GM18511 (cell line): ENCODE results near the gene BMAL1.
A peak's percentile ranks its signal among the peaks of the same experiment; 100 is the strongest.

Experiments
- ATAC-seq: cut with Tn5 transposase; IDR thresholded peaks from one replicate; pipeline ENCODE4 v1.9.1; 2021; ENCODE audit warnings: mild to moderate bottlenecking, moderate library complexity; ENCODE audit not compliant: unreplicated experiment

Gene BMAL1

DNA sequence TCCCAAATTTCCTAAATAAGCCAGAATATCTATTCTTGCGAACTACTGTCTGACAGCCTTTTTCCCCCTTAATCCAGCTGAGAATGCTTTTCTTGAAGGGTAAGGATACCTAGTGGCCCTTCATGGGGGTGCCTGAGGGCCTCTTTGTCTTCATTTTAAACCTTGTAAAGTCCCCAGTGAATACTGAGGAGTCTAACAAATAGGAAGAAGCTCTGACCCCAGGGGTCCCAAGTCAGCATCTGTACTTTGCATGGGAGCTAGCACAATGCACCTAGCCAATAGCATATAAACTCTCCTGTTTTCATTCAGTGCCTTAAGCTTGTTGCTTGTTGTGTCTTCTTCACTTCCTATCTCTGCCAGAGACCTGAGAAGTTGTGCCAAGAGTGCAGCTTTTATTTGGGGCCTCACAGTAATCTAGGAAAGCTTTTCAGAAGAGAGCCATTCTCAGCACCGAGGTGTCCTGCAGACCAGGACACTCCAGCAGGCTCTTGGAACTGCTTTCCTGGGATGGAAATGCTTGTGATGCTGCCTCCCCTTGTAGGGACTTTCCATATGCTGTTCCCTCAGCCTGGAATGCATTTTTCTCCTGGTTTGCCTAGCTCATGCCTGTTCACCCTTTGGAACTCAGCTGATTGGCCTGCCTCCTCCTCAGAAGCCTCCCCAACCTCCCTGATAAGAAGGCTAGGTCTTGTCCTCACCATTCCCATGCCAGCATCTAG lies 37.2 kb downstream of the BMAL1 start:
- no peak for ATAC-seq

DNA sequence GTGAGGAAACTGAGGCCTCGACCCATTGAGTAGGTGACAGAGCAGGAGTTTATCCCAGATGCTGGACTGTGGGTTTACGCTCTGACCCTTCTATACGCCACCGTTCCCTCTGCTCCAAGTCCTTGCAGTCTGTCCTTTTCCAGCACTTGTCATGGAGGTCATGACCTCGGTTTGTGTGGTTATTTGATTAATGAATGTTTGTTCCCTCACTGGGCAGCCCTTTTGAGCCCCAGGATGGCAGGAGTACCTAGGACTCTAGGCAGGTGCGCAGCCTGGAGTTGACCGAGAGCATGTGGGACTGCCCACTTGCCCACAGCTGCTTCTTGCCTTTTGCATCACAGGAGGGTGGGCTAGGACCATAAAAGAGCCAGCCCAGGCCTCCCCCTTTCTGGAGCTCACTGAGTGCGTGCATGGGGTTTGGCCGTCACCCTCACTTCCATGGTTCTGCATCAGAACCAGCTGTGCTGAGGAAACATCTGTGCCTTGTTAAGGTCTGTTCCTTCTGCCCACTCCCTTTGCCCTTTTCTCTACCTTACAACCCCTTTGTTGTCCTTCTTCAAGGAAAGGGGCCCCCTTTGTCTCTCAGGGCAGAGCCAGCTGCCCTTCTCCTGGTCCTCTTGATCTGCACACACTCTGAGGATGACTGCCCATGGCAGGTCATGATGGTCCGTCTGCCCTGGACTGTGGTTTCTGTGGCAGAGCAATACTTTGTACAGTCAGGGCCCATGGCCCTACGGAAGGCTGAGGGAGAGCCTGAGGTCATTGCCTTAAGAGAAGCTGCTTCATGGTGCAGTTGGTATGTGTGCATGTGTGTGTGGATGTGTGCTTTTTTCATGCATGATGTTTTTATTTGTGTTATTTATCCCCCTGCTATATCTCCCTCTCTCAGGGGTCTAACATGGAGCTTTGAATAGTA lies 38.2 kb downstream of the BMAL1 start:
- peak; percentile 12 for ATAC-seq

DNA sequence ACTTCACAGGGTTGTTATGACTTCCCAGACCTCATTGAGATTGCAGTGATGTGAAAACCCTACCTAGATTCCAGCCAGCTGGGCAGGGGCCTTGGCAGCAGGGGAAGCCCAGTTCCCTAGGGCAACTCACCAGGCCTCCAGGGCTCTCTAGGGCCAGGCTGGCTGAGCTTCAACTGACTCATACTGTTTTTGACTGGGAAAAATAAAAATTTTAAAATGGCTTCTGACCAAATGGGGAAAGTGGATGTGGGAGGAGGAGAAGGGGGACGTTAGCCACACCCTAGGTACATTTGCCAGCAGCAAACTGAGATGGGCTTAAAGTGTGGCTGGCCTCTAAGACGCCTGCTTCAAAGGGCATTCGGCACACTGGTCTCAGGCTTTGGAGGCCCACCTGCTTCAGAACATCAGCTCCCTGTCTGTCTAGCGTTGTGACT lies 39.0 kb downstream of the BMAL1 start:
- ATAC-seq: peak; percentile 39

DNA sequence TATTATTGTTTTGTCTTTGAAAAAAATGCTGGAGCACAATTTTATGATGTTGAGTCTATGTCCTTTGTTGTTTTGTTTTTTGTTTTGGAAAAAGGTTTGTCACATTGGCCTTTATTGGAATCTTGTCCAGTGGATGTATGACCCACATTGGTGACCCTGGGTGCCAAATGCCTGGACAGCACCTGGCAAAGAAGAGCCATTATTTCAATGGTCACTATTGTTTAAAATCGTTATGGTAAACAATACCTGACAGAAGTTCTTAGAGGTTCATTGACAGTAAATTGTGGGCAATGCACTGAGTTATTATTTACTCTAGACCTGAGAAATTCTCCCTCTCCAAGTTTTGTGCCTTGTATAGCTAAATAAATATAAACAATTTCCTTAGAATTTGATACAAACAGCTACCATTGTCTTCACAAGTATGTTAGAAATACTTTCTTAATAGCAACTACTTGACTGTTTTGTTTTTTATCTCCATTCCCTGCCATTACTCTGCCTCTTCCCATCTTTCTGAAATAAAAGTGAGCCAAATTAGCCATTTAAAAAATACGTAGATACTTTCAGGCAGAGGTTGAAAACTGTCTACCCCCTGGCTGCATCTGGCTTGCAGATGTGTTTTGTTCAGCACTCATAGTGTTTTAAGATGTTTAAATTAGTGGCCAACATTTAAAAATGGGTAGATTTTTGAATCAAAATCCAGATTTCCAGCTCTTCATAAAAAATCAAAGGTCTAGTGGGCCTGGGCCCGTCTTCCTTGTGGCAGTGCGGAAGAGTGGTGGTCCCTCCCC lies 39.9 kb downstream of the BMAL1 start:
- no peak for ATAC-seq

DNA sequence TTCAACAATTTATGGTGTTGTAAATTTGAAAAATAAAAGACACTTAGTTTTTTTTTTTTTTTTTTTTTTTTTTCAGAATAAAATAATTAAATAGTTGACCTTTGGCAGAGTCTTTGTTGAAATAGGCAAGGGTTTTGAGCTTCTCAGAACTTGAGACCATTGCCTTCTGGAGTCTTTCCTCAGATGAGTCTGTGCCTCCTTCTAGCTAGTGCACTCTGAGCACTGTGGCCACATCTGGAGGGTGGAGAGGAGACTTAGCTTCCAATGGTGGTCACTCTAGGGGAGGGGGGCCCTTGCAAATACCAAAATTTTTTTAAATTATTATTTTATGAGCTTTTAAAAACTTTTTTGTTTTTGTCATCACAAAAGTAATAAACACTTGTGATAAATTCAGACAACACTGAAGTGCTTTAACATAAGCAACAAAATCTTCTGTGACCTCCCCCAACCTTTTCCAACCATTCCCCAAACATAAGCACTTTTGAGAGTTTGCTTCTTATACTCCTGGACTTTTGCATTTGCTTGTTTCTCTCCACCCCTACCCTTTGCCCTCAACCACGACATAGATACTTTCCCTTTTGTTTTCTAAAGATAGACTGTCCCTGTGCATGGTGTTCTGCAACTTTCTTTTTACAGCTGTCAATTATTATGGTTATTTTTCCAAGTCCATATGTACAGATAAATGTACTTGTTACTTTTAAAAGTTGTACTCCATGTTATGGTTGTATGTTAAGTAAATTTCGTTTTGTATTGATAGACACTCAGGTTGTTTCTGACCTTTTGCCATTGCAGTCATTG lies 41.1 kb downstream of the BMAL1 start:
- peak; percentile 77 for ATAC-seq

DNA sequence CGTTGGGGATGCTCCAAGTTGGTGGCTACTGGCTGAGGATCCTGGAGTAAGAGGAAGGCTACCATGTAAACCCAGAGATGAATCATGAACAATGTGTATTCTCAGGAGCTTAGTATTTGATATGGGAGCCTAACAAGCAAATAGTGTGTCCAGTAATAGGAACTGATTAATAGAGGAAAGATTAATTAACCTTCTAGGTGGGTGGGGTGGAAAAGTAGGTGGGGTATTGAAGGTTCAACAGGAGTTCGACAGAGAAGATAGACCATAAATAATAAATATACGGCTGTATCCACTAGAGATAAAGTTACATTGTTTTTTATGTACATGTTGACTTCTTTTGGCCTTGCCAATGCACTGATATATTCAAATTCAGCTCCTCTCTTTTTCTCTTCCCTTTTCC lies 43.1 kb downstream of the BMAL1 start:
- ATAC-seq: no peak

DNA sequence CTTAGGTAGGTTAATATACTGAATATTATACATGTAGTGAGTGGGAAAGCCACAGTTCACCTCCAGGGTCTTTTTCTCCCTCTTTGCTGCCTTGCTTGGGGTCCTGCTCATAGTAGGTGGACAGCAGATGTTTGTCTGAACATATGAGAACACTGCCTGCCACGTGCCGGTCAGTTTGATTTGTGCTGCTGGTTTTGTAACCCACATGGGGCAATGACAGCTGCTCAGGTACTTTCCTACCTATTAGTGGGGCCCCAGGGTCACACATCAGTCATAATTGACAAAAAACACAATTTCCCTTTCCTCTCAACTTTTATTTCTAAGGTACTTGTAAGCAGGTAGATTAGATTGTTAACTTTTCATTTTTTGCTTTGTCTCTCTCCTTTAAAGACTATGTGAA lies 43.8 kb downstream of the BMAL1 start:
- ATAC-seq: no peak

DNA sequence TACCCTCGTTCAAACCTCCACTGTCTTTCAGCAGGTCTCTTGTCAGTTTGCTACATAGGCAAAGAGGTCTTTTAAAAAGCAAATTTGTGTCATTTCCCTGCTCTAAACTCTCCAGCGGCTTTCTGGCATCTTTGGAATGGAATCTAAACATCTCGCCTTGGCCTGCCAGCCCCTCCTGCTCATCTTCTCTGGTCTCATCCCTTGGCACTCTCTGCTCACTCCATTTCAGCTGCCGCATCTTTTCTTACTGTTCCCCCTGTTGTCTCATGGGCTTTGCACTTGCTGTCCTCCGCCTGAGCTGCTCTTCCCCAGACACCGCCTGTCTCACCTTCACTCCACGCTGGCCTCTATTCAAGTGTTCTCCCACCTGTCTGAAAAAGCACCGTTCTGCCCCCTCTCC lies 46.6 kb downstream of the BMAL1 start:
- ATAC-seq: no peak

DNA sequence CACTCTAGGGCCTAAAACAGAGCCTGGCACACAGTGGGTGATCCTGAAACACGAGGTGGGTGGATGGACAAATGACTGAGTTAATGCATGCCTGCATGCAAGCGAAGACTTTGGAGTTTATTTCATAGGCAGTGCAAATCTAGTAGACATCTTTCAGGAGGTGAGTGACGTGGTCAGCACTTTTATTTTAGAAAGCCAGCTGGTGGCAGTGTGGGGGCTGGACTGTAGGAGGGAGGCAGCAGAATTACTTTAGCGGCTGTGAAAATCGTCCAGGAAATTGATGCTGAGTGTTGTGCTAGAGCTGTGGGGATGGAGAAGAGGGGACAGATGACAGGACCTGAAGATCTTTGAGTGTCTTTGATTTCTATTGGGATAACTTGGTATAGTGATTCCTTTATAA lies 47.1 kb downstream of the BMAL1 start:
- no peak for ATAC-seq

DNA sequence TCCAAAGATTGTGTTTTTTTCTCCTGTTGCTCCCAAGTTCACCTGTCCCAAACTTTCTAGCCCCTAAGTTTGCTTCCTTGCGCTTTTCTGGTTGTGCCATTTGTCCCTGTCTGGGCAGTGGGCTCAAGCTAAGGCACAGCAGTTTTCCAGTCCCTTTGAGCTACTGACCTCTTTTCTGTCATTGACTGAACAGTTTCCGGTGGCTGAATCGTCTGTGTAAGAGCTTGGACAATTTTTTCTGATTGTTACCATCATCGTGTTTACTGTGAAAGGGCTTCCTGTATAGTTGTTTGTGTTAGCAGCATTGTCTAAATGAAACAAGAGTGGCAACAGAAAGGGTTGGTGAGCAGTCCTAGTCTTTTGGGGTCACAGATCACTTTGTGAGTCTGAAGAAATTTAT lies 49.8 kb downstream of the BMAL1 start:
- ATAC-seq: no peak

DNA sequence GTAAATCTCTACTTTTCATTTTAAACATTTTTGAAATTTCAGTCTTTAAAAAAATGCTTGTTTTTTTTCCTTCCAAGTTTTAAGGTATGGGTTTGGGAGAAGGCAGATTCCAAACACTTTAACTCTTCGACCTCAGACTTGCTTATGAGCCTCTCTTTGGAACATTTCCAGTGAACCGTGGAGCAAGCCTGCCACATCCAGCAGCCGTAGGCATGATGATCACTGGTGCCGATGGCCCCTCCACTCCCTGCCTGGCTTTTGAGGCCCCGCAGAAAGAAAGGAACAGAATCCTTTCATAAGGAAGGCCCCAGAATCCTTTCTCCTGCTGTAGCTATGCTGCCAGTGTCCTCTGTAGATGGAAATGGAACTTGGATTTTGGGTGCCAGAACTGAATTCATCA lies 50.7 kb downstream of the BMAL1 start:
- no peak for ATAC-seq

DNA sequence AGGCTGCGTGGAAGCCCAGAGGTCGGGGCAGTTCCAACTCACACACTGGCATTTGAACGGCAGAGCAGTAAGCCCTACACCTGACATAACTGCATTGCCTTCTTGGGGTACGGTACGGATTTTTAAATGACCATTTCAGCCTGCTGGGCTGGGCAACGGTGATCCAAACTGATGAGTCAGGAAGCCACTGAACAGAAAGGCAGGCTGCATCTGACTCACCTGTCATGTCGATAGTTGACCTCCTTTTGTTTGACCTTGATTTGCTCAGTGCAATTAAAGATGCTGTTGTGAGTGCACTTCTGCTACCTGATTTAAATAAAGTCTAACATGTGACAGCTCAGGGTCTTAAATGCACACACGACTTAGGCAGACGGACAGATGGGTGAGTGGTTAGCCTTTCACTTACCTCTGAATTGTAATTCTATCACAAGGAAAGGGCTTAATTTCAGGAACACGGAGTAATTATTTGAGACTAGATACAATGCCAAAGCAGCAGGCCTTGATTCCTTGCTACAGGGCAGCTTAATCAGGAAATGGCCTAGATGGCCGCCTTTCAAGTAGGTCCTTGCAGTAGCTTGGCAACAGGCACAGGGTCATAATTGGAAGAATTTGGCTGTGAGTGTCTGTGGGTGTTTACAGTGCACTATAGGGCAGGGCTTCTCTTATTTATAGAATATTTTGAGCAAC lies 52.2 kb downstream of the BMAL1 start:
- ATAC-seq: no peak

DNA sequence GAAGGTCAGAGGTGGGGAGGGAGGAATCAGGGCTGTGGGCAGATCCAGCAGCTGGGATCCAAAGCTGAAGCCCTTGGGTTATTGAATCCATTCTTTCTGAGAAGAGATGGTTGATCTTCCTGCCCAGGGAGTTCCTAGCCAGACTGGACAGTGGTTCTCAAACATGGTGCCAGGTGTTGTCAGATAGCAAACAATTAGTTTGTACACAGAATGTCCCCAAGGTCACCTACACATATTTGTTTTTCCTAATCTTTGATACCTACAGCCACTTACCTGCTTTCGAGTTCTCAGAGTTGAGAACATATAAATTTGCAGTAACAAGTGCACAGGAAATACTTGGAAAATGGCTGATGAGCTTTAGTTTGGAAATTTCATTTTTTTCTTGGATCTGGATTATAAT lies 54.5 kb downstream of the BMAL1 start:
- ATAC-seq: no peak

DNA sequence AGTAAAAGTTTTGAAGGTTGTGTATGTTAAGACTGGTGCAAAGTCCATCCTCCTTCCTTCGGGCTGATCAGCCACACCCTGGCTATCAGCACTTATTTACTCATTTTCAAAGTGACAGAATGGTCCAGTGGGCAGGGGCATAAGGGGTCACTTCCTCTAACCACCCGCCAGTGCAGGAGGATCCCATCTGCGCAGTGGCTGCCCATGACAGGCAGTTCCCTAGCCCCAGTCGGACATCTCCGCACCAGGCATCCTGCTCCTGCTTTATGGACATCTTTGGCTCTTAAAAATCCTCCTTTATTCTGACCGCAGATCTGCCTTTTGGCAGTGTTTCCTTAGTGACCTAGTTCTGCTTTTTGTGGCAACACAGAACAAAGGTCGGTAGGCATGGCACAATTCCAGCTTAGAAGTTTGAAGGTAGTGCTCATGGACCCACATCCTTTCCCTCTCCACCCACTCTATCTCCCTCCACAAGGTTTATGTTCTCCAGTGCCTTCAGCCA lies 55.9 kb downstream of the BMAL1 start:
- peak; percentile 54 for ATAC-seq

DNA sequence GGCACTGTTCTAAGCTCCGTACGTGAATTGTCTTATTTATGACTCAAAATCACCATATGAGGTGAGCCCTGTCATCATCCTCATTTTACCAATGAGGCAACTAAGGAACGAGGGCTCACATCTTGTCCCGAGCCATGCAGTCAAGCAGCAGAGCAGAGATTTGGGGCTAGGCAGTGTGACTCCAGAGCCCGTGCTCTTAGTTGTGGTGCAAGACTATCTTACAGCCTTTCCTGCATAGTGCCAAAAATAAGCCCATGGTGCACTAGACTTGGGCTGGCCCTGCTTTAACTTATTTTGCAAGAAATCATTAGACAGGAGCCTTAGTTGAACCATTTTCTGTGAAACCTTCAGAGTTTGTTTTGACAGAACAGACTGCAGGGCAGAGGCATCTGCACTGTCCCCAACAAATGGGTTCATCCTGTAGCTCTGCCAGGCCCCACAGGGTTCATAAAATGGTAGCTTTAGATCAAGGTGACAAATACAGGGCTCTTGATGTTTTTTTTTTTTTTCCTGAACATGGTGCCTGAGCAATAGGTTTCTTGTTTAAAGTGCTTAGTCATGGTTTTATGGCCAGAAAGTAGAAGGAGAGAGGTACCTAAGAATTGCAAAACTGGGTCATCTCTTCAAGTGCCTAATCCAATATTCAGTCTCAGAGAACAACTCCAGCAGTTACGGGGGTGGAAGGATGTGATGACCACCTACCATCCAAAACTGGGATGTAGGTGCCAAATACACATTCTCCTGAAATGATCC lies 56.6 kb downstream of the BMAL1 start:
- ATAC-seq: no peak

DNA sequence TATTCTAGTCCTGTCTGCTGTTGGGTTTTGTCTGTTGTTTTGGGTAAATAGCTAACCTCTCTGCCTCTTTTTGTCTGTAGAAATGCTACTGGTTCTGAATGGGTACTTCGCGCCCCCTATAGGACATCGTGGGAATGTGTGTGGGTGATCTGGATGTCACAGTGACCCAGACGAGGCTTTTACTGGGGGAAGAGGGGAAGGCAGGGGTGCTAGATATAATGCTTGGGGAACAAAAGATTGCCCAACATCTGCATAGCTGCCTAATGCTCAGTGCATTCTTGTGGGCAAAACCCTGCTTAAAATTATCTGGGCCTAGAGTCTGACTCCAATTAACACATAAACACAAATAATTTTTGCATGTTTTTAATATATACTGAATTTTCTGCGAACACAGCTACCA lies 57.7 kb downstream of the BMAL1 start:
- ATAC-seq: peak; percentile 40

DNA sequence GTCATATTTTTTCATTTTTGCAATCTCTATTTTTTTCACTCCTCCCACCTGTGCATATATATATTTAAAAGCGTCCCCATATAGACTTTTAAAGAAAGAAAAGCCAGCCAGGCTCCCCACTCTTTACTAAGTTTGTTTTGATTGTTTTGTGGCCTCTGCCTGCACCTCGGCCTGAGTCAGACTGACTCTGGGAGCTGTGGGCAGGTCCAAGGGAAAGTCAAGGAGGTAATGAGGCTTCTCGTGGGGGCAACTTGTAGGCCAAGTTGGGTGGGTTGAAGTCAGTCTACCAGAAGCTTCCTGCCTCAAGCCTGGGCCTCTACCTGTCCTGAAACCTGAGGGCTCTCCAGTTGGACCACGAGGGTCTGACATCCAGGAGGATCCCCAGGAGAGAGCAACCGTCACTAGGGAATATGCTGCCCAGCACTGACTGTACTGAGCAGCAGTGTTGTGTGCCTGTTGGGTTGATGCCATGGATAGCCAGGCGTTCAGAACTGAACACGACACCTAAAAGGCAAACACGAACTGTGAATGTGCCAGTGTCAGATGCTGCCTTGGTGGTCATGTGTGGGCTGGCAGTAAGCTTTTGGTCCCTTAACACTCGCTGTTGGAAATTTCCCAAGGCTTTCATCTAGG lies 58.8 kb downstream of the BMAL1 start:
- ATAC-seq: no peak

DNA sequence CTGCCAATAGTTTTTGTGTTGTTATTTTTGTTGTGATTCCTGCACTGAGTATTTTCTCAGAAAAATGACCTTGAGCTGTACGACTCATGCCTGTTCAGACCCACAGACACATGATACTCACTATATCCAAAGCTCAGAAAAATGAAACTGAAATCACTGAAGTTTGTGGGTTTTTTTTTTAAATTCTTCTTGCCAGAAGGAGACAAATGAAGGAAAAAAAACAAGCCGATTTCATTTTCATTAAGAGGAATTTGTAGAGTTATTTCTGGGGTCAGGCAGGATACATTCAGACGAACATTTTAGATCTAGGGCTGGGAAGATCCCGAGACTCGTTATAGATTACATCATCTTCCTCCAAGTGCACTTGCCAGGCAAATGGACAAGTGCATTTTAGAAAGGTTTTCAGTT lies 60.4 kb downstream of the BMAL1 start:
- ATAC-seq: no peak
